Esophagus muscularis mucosa (tissue), 4 donors: ENCODE data around the gene GATD1. TPM values are rescaled to one million over a fixed set of nuclear protein-coding genes. Genes with fewer than 3 reads are reported as not detected.

ENCODE experiments used
- DNase-seq: peaks from one replicate; pipeline ENCODE4 v3.0.0-alpha.2; 2017; ENCODE audit errors: extremely low spot score
- H3K27ac ChIP-seq, 4 donors: fragments of 200-600 bp; sonication (generic); replicated peaks in 1 of 4; 1 replicate in 3 of 4; 2 replicates in 1 of 4; pipeline ENCODE4 v1.5.1; 2016 to 2019; ENCODE audit warnings: mild to moderate bottlenecking in 1 of 4
- H3K27me3 ChIP-seq, 4 donors: fragments of 200-600 bp; sonication (generic); one replicate each; pipeline versions ENCODE4 v1.5.1 to v1.6.0; 2016 to 2019
- H3K36me3 ChIP-seq, 4 donors: fragments of 200-600 bp; sonication (generic); one replicate each; pipeline ENCODE4 v1.5.1; 2016 to 2019
- H3K4me1 ChIP-seq, 4 donors: fragments of 200-600 bp; sonication (generic); one replicate each; pipeline ENCODE4 v1.5.1; 2016 to 2019
- H3K4me3 ChIP-seq, 4 donors: fragments of 200-600 bp; sonication (generic); 1 replicate in 2 of 4; 2 replicates in 2 of 4; pipeline ENCODE4 v1.5.1; 2016 to 2019; ENCODE audit warnings: mild to moderate bottlenecking in 4 of 4, moderate library complexity in 1 of 4
- H3K9me3 ChIP-seq, 4 donors: fragments of 200-600 bp; sonication (generic); 1 replicate in 3 of 4; 2 replicates in 1 of 4; pipeline ENCODE4 v1.5.1; 2016 to 2019
- EP300 ChIP-seq: sonication (generic); formaldehyde crosslinking; IDR thresholded peaks from one replicate; pipeline ENCODE4 v1.6.1; 2017; ENCODE audit warnings: antibody characterized with exemption
- POLR2A ChIP-seq: fragments of 450-650 bp; IDR thresholded peaks from one replicate; pipeline ENCODE4 v1.6.1; 2017; ENCODE audit warnings: antibody characterized with exemption, moderate library complexity, mild to moderate bottlenecking, low read depth
- POLR2AphosphoS5 ChIP-seq, 2 donors: sonication (generic); formaldehyde crosslinking; IDR thresholded peaks; one replicate each; pipeline ENCODE4 v1.6.1; 2017; ENCODE audit warnings: antibody characterized with exemption in 2 of 2
- WGBS: methylation state at CpG from one replicate; pipeline ENCODE4 v1.1.5; 2018; 5-methylcytosine and 5-hydroxymethylcytosine counted together
- intact Hi-C: fragments of 100-400 bp; cut with DNase I; formaldehyde crosslinking; loops from one replicate; pipeline ENCODE4 v1.15.1; 2023
- total RNA-seq, 4 donors: library from RNA; depleted of rRNA; stranded (reverse); fragments of >200 nt; gene quantifications; one replicate each; pipeline versions ENCODE4 v1.1.0 to v1.2.1, GENCODE V29; 2016
- TF ChIP-seq, protein P1 (sequence below), 3 experiments: fragments of 200-600 bp in 2 of 3; fragments of 450-650 bp in 1 of 3; sonication (generic) in 2 of 3; IDR thresholded peaks; one replicate each; pipeline ENCODE4 v1.5.1; 2017 to 2019; ENCODE audit warnings: antibody characterized with exemption in 3 of 3, mild to moderate bottlenecking in 2 of 3, moderate library complexity in 1 of 3

GATD1 gene
- total RNA-seq, 4 donors from 2014 or later = 24.0 to 37.7 (median 28.9) TPM

DNA sequence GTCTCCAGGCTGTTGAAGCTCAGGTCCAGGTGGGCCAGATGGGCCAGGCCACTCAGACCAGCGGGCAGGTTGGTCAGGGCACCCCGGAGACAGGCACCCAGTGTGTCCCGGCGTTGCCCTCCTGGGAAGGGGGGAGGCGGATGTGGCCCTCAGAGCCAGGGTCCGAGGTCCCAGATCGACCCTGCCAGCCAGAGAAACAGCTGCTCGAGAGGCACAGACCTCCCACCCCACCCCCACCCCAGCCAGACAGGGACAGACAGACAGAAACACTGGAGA is 26.1 kb upstream of the GATD1 start:
- TF ChIP-seq, protein P1, sequence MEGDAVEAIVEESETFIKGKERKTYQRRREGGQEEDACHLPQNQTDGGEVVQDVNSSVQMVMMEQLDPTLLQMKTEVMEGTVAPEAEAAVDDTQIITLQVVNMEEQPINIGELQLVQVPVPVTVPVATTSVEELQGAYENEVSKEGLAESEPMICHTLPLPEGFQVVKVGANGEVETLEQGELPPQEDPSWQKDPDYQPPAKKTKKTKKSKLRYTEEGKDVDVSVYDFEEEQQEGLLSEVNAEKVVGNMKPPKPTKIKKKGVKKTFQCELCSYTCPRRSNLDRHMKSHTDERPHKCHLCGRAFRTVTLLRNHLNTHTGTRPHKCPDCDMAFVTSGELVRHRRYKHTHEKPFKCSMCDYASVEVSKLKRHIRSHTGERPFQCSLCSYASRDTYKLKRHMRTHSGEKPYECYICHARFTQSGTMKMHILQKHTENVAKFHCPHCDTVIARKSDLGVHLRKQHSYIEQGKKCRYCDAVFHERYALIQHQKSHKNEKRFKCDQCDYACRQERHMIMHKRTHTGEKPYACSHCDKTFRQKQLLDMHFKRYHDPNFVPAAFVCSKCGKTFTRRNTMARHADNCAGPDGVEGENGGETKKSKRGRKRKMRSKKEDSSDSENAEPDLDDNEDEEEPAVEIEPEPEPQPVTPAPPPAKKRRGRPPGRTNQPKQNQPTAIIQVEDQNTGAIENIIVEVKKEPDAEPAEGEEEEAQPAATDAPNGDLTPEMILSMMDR (IDR thresholded peaks at IDR 0.05) = no peak
- no peak for TF ChIP-seq POLR2AphosphoS5 (IDR thresholded peaks at IDR 0.05)
- TF ChIP-seq EP300 = no peak
- TF ChIP-seq POLR2A = no peak
- no peak overlapping the region for H3K27ac ChIP-seq
- H3K36me3 ChIP-seq = peaks cover 14 to 44% (median 40%) of the 10 kb centered on the region in 4 donors
- no peaks in the 10 kb centered on the region for H3K9me3 ChIP-seq
- 93% methylated on average over 3 of the region's 8 CpGs for WGBS
- H3K27me3 ChIP-seq = no peaks in the 10 kb centered on the region
- DNase-seq = no peak
- no peak overlapping the region for H3K4me3 ChIP-seq
- intact Hi-C loops = no loop called here
- peaks cover 29 to 43% (median 35%) of the 10 kb centered on the region in 4 donors for H3K4me1 ChIP-seq

DNA sequence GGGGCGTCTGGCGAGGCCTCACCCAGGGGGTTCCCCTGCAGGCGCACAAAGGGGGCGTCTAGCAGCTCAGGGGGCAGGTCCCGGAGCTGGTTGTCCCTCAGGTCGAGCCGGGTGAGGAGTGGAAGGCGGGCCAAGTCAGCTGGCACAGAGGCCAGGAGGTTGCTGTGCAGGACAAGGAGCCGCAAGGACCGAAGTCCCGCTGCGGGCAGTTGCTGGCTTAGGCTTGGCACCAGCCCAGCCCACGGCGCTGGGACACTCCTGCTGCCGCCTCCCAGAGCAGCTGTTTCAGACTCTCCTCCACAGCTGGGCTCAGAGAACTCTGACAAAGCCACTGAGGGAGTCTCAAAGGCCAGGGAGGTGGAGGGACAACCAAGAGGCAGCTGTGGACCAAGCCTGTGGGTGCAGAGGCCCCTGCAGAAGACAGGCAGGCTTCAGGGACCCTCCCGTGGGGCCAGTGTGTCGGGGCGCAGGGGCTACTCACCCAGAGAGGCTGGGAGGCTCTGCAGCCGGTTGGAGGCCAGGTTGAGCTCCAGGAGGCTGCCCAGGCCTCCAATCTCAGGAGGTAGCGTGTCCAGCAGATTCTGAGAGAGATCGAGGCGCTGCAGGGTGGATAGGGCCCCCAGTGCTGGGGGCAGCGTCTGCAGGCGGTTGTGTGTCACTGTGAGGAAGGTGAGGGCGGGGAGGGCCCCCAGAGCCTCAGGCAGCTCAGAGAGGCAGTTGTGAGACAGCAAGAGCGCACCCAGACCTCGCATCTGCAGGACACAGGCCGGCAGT is 25.6 kb upstream of the GATD1 start:
- 94% methylated on average over 14 of the region's 28 CpGs for WGBS
- Histone ChIP-seq H3K9me3 (no peaks in the 10 kb centered on the region), H3K27ac (no peak overlapping the region), H3K36me3 (peaks cover 14 to 44% (median 40%) of the 10 kb centered on the region in 4 donors), H3K4me3 (no peak overlapping the region), H3K4me1 (peaks cover 26 to 42% (median 33%) of the 10 kb centered on the region in 4 donors), H3K27me3 (no peaks in the 10 kb centered on the region)
- intact Hi-C loops = no loop called here
- DNase-seq = no peak
- TF ChIP-seq EP300 (no peak), POLR2A (no peak), POLR2AphosphoS5 (IDR thresholded peaks at IDR 0.05) (no peak)
- TF ChIP-seq, protein P1 (IDR thresholded peaks at IDR 0.05) = no peak

DNA sequence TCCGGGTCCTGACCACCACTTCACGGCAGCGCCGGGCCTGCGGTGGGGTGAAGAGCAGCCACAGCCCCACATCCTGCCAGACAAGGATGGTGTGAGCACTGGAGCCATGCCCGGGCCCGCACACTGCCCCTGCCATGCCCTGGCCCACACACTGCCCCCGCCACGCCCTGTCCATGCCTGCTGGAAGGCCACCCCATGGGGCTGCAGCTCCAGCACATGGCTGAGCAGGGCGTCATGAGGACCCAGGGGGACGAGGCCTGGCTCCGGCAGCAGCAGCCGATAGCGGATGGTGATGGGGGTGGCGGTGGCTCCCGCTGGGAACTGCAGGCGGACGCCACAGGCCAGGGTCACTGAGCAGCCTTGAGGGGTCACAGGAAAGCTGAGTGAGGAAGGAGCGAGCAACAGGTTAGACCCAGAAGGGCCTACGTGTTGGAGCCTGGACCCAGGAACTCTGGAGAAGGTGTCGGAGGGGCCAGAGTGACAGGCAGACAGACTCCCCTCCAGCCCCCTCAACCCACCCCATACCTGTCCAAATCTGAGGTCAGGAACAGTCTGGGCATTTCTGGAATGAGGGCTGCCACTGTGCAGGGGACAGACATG is 24.8 kb upstream of the GATD1 start:
- Histone ChIP-seq H3K9me3 (no peaks in the 10 kb centered on the region), H3K27ac (no peak overlapping the region), H3K27me3 (no peaks in the 10 kb centered on the region), H3K4me1 (peaks cover 27 to 49% (median 38%) of the 10 kb centered on the region in 4 donors), H3K36me3 (peaks cover 14 to 44% (median 40%) of the 10 kb centered on the region in 4 donors), H3K4me3 (no peak overlapping the region)
- intact Hi-C loops = no loop called here
- 94% methylated on average over 13 of the region's 21 CpGs for WGBS
- TF ChIP-seq POLR2AphosphoS5 (IDR thresholded peaks at IDR 0.05) = no peak
- TF ChIP-seq, protein P1 (IDR thresholded peaks at IDR 0.05) = no peak
- no peak for DNase-seq

DNA sequence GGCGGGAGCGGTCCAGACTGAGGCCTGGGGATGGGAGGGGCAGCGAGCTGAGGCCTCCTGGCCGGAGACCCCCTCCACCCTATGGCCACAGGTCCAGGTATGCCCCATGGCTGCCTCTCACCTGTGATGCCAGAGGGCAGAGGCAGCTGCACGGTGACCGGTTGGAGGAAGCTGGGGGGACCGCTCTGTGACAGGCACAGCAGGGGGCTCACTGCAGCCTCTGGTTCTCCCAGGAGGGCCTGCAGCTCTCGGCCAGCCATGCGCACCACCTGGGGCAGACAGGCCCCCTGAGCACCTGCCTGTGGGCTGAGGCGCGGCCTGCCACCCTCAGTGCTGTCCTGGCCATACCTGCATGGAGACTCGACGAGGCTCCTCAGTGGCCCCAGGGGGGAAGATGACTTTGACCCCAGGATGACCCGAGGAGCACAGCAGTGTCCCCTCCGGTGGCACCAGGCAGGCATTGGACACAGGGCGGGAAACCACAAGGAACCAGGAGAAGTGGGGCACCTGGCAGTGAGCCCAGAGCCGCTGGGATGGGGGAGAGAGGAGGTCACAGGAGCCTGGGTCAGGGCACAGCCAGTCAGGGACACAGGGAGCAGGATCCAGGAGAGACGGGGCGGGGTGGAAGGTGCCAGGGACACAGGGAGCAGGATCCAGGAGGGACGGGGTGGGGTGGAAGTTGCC is 24.0 kb upstream of the GATD1 start:
- no peak for DNase-seq
- Histone ChIP-seq H3K36me3 (peaks cover 14 to 44% (median 40%) of the 10 kb centered on the region in 4 donors), H3K4me3 (no peak overlapping the region), H3K27ac (no peak overlapping the region), H3K9me3 (no peaks in the 10 kb centered on the region), H3K4me1 (peaks cover 36 to 56% (median 46%) of the 10 kb centered on the region in 4 donors), H3K27me3 (no peaks in the 10 kb centered on the region)
- intact Hi-C loops = no loop called here
- no peak for TF ChIP-seq EP300
- no peak for TF ChIP-seq POLR2A
- TF ChIP-seq, protein P1 (IDR thresholded peaks at IDR 0.05) = no peak
- no peak for TF ChIP-seq POLR2AphosphoS5 (IDR thresholded peaks at IDR 0.05)
- WGBS = 94% methylated on average over 10 of the region's 20 CpGs
